ENCODE measurements around the gene AOPEP. TPM values are rescaled to one million over a fixed set of nuclear protein-coding genes. Genes with fewer than 3 reads are reported as not detected.

Gene AOPEP
- total RNA-seq, 4 donors from 2014 or later, result 252 to 375 (median 312) TPM

DNA sequence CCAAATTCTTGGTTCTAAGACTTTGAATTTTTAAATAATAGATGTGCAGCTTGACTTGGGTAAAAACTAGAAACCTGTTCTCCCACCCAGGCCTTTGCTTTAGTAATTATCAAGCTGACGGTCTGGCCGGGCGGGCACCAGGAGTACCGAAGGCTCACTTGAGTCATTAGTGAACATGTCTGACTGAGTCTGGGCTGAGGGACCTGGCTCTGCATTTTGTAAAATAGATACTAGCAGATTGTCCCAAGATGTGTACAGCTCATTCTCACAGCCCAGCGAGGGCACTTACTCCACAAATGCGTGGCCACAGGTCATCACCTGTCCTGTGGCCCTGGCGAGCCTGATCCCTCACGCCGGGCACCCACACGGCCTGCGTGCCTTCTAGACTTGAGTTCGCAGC, 374.8 kb downstream of the AOPEP start:
- peaks cover 3 to 94% (median 28%) of the 10 kb centered on the region in 3 donors for H3K4me1 ChIP-seq
- TF ChIP-seq, protein P1, sequence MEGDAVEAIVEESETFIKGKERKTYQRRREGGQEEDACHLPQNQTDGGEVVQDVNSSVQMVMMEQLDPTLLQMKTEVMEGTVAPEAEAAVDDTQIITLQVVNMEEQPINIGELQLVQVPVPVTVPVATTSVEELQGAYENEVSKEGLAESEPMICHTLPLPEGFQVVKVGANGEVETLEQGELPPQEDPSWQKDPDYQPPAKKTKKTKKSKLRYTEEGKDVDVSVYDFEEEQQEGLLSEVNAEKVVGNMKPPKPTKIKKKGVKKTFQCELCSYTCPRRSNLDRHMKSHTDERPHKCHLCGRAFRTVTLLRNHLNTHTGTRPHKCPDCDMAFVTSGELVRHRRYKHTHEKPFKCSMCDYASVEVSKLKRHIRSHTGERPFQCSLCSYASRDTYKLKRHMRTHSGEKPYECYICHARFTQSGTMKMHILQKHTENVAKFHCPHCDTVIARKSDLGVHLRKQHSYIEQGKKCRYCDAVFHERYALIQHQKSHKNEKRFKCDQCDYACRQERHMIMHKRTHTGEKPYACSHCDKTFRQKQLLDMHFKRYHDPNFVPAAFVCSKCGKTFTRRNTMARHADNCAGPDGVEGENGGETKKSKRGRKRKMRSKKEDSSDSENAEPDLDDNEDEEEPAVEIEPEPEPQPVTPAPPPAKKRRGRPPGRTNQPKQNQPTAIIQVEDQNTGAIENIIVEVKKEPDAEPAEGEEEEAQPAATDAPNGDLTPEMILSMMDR (IDR thresholded peaks at IDR 0.05), result no peak
- no peak for TF ChIP-seq POLR2AphosphoS5 (IDR thresholded peaks at IDR 0.05)
- TF ChIP-seq EP300 (IDR thresholded peaks at IDR 0.05), result no peak
- no peak for TF ChIP-seq POLR2A (IDR thresholded peaks at IDR 0.05)
- no peak for ATAC-seq
- H3K4me3 ChIP-seq, result no peak overlapping the region
- H3K36me3 ChIP-seq, result peaks cover 0 to 30% of the 10 kb centered on the region in 2 donors
- WGBS, 2 donors (ENCODE audit: low coverage in 1 of 2), result 93 to 100% methylated on average over 1 to 8 of the region's 12 CpGs
- peak overlapping the region in 3 of 4 donors; percentile 72 to 89 (median 87) for H3K27ac ChIP-seq
- H3K9me3 ChIP-seq, result no peaks in the 10 kb centered on the region
- no peaks in the 10 kb centered on the region for H3K27me3 ChIP-seq

DNA sequence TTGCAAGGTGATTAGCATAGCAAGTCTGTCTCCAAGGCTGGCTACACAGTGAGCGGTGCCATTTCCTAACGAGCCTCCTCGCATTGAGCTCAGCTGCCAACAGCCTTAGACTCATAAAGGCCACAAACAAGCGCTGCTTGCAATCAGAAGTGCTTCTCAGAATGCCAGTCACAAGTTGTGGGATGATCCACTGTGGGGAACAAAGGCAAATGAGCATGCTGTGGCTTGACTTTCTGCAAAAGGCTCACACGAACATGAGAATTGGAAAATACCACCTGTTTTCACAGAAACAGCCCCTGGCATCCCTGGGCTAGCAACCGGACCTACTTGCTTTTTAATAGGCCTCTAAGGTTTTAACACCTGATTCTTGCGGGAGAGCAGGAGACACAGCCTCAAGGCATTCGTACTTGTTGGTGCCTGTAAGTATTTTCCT, 375.5 kb downstream of the AOPEP start:
- Histone ChIP-seq H3K4me3 (no peak overlapping the region), H3K36me3 (peaks cover 0 to 23% of the 10 kb centered on the region in 2 donors), H3K4me1 (peaks cover 3 to 94% (median 32%) of the 10 kb centered on the region in 3 donors), H3K27ac (peak overlapping the region in 3 of 4 donors; percentile 72 to 89 (median 87)), H3K9me3 (no peaks in the 10 kb centered on the region), H3K27me3 (no peaks in the 10 kb centered on the region)
- 61 to 89% methylated on average over 4 to 8 of the region's 8 CpGs for WGBS, 2 donors (ENCODE audit: low coverage in 1 of 2)
- no peak for ATAC-seq
- TF ChIP-seq POLR2A (IDR thresholded peaks at IDR 0.05) (no peak), POLR2AphosphoS5 (IDR thresholded peaks at IDR 0.05) (peak; percentile 28)

GRCh38 chr9:95102572-95102971, 376.1 kb downstream of the AOPEP start:
- Histone ChIP-seq H3K36me3 (peaks cover 0 to 19% of the 10 kb centered on the region in 2 donors), H3K4me1 (peaks cover 3 to 98% (median 38%) of the 10 kb centered on the region in 3 donors), H3K27ac (peak overlapping the region in 3 of 4 donors; percentile 72 to 89 (median 87)), H3K27me3 (no peaks in the 10 kb centered on the region), H3K4me3 (no peak overlapping the region), H3K9me3 (no peaks in the 10 kb centered on the region)
- no peak for ATAC-seq
- TF ChIP-seq, protein P1 (IDR thresholded peaks at IDR 0.05), result no peak
- TF ChIP-seq POLR2AphosphoS5 (IDR thresholded peaks at IDR 0.05), result no peak
- TF ChIP-seq POLR2A (IDR thresholded peaks at IDR 0.05), result no peak
- no peak for TF ChIP-seq EP300 (IDR thresholded peaks at IDR 0.05)
- 37 to 60% methylated on average over 3 of the region's 18 CpGs for WGBS, 2 donors (ENCODE audit: low coverage in 1 of 2)

- no peak overlapping the region for H3K4me3 ChIP-seq
- peak overlapping the region in 3 of 4 donors; percentile 66 to 89 (median 87) for H3K27ac ChIP-seq
- no peaks in the 10 kb centered on the region for H3K9me3 ChIP-seq
- H3K27me3 ChIP-seq, result no peaks in the 10 kb centered on the region
- peaks cover 0 to 24% of the 10 kb centered on the region in 2 donors for H3K36me3 ChIP-seq
- H3K4me1 ChIP-seq, result peaks cover 3 to 100% (median 38%) of the 10 kb centered on the region in 3 donors
- WGBS, 2 donors (ENCODE audit: low coverage in 1 of 2), result 51 to 100% methylated on average over 1 to 4 of the region's 15 CpGs
- ATAC-seq, result no peak
- no peak for TF ChIP-seq POLR2A (IDR thresholded peaks at IDR 0.05)
- TF ChIP-seq, protein P1 (IDR thresholded peaks at IDR 0.05), result peak in 3 of 4 experiments; percentile 26 to 32 (median 31)
- TF ChIP-seq POLR2AphosphoS5 (IDR thresholded peaks at IDR 0.05), result no peak
- TF ChIP-seq EP300 (IDR thresholded peaks at IDR 0.05), result no peak
Measured at GRCh38 chr9:95103281-95103771, 376.8 kb downstream of the AOPEP start.

GRCh38 chr9:95103871-95104580, 377.5 kb downstream of the AOPEP start:
- 0 to 80% methylated on average over 1 of the region's 20 CpGs for WGBS, 2 donors (ENCODE audit: low coverage in 1 of 2)

More at GRCh38 chr9:95103871-95104580, 377.5 kb downstream of the AOPEP start:
- Histone ChIP-seq H3K4me3 (no peak overlapping the region), H3K36me3 (peaks cover 0 to 26% of the 10 kb centered on the region in 2 donors), H3K4me1 (peaks cover 3 to 97% (median 36%) of the 10 kb centered on the region in 3 donors), H3K27ac (peak overlapping the region in 3 of 4 donors; percentile 66 to 89 (median 87)), H3K27me3 (no peaks in the 10 kb centered on the region), H3K9me3 (no peaks in the 10 kb centered on the region)
- TF ChIP-seq POLR2A (IDR thresholded peaks at IDR 0.05) (no peak), EP300 (IDR thresholded peaks at IDR 0.05) (no peak), POLR2AphosphoS5 (IDR thresholded peaks at IDR 0.05) (no peak)
- TF ChIP-seq, protein P1 (IDR thresholded peaks at IDR 0.05), result no peak
- ATAC-seq, result peak; percentile 36

Measured in gastroesophageal sphincter (tissue), 4 donors.